Measurements from ENCODE around the gene SLC51A.

DNA sequence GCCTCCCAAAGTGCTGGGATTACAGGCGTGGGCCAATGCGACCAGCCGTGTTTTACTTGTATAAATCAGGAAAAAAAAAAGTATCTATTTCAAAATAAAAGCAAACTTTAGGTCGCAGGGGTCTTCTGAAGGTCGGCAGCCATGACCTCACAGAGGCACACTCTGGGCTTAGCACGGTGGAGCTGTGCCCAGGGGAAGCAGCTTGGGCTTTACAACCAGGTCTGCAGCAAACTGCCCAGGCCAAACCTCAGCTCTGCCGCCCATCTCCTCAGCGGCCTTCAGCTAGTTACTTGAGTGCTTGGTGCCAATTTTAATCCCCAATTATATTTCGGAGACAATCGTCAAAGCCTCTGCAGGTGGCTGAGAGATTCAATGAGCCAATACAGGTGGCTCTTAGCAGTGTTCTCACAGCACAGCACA, 35.2 kb upstream of the SLC51A start:
- TF ChIP-seq, protein P1, sequence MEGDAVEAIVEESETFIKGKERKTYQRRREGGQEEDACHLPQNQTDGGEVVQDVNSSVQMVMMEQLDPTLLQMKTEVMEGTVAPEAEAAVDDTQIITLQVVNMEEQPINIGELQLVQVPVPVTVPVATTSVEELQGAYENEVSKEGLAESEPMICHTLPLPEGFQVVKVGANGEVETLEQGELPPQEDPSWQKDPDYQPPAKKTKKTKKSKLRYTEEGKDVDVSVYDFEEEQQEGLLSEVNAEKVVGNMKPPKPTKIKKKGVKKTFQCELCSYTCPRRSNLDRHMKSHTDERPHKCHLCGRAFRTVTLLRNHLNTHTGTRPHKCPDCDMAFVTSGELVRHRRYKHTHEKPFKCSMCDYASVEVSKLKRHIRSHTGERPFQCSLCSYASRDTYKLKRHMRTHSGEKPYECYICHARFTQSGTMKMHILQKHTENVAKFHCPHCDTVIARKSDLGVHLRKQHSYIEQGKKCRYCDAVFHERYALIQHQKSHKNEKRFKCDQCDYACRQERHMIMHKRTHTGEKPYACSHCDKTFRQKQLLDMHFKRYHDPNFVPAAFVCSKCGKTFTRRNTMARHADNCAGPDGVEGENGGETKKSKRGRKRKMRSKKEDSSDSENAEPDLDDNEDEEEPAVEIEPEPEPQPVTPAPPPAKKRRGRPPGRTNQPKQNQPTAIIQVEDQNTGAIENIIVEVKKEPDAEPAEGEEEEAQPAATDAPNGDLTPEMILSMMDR (IDR thresholded peaks at IDR 0.05), result no peak
- no peak for TF ChIP-seq POLR2A (IDR thresholded peaks at IDR 0.05)

Data from Peyer's patch (tissue), 4 donors.